Measurements from ENCODE around the gene P3H2. TPM values are rescaled to one million over a fixed set of nuclear protein-coding genes. Genes with fewer than 3 reads are reported as not detected.
"Not testable (repeated sequence)": the region's sequence is repeated elsewhere in the genome, so short reads cannot be mapped to it uniquely, and the experiment has no call there.

P3H2 gene
- 17.1 and 32.9 TPM in 2 replicates for total RNA-seq (2014; rRNA removed; shearing (Covaris generic))

GRCh38 chr3:190120269-190121060 lies at the start of gene P3H2:
Gene P3H2 (minus strand): TSS chr3:190120897. CDS start chr3:190120731, 166 bp downstream.
- peak; percentile 91 for DNase-seq (ENCODE audit: low read depth)

- peak; percentile 49 for DNase-seq (ENCODE audit: low read depth)
Measured at GRCh38 chr3:190169877-190170276, 49.2 kb upstream of the P3H2 start.

GRCh38 chr3:190169243-190169642 lies 48.5 kb upstream of the P3H2 start:
- no peak for DNase-seq (ENCODE audit: low read depth)

- no peak for DNase-seq (ENCODE audit: low read depth)
Measured at GRCh38 chr3:190167936-190168680, 47.4 kb upstream of the P3H2 start.

- DNase-seq (ENCODE audit: low read depth) = no peak
Measured at GRCh38 chr3:190166948-190167347, 46.3 kb upstream of the P3H2 start.

- no peak for DNase-seq (ENCODE audit: low read depth)
Measured at GRCh38 chr3:190165253-190165652, 44.6 kb upstream of the P3H2 start.

GRCh38 chr3:190162013-190162412 lies 41.3 kb upstream of the P3H2 start:
- DNase-seq (ENCODE audit: low read depth) = not testable (repeated sequence)

GRCh38 chr3:190159902-190160435 lies 39.3 kb upstream of the P3H2 start:
- DNase-seq (ENCODE audit: low read depth) = no peak

- no peak for DNase-seq (ENCODE audit: low read depth)
Measured at GRCh38 chr3:190158261-190158660, 37.6 kb upstream of the P3H2 start.

- DNase-seq (ENCODE audit: low read depth) = peak; percentile 67
Measured at GRCh38 chr3:190155752-190156151, 35.1 kb upstream of the P3H2 start.

GRCh38 chr3:190150681-190151080 lies 30.0 kb upstream of the P3H2 start:
- no peak for DNase-seq (ENCODE audit: low read depth)

- DNase-seq (ENCODE audit: low read depth) = not testable (repeated sequence)
Measured at GRCh38 chr3:190149830-190150619, 29.3 kb upstream of the P3H2 start.

- not testable (repeated sequence) for DNase-seq (ENCODE audit: low read depth)
Measured at GRCh38 chr3:190144793-190145192, 24.1 kb upstream of the P3H2 start.

GRCh38 chr3:190142041-190142440 lies 21.3 kb upstream of the P3H2 start:
- DNase-seq (ENCODE audit: low read depth) = no peak

- no peak for DNase-seq (ENCODE audit: low read depth)
Measured at GRCh38 chr3:190139365-190139764, 18.7 kb upstream of the P3H2 start.

GRCh38 chr3:190132371-190132770 lies 11.7 kb upstream of the P3H2 start:
- DNase-seq (ENCODE audit: low read depth) = no peak

- DNase-seq (ENCODE audit: low read depth) = peak; percentile 68
Measured at GRCh38 chr3:190131329-190131728, 10.6 kb upstream of the P3H2 start.

GRCh38 chr3:190130696-190131095 lies 10.0 kb upstream of the P3H2 start:
- peak; percentile 64 for DNase-seq (ENCODE audit: low read depth)

- no peak for DNase-seq (ENCODE audit: low read depth)
Measured at GRCh38 chr3:190130037-190130436, 9.3 kb upstream of the P3H2 start.

- DNase-seq (ENCODE audit: low read depth) = no peak
Measured at GRCh38 chr3:190127797-190128196, 7.1 kb upstream of the P3H2 start.

GRCh38 chr3:190127195-190127594 lies 6.5 kb upstream of the P3H2 start:
- DNase-seq (ENCODE audit: low read depth) = no peak
